ENCODE results near the gene XXYLT1.

GRCh38 chr3:195224980-195225580 is 45.9 kb downstream of the XXYLT1 start:
- TF ChIP-seq CTBP1 (IDR thresholded peaks at IDR 0.05; ENCODE audit: borderline replicate concordance) (no peak), BHLHE40 (IDR thresholded peaks at IDR 0.05; ENCODE audit: borderline replicate concordance) (no peak), PKNOX1 (IDR thresholded peaks at IDR 0.05) (no peak), TARDBP (IDR thresholded peaks at IDR 0.05) (no peak), SUZ12 (IDR thresholded peaks at IDR 0.05) (no peak), HDGF (IDR thresholded peaks at IDR 0.05; ENCODE audit: borderline replicate concordance) (no peak), SP1 (IDR thresholded peaks at IDR 0.05) (no peak), ZNF384 (IDR thresholded peaks at IDR 0.05) (no peak)

Measured in HEK293T (cell line).